Tibial nerve (tissue), 4 donors: ENCODE results near the gene TEP1.

Experiments used
- CTCF ChIP-seq, 5 experiments: fragments of 200-600 bp in 3 of 5; fragments of 450-650 bp in 2 of 5; sonication (generic) in 3 of 5; IDR thresholded peaks; one replicate each; pipeline ENCODE4 v1.5.1; 2016 to 2019; ENCODE audit warnings: antibody characterized with exemption in 5 of 5, mild to moderate bottlenecking in 3 of 5, moderate library complexity in 2 of 5
- EP300 ChIP-seq, 2 donors: sonication (generic); formaldehyde crosslinking; IDR thresholded peaks; one replicate each; pipeline ENCODE4 v1.6.1; 2017; ENCODE audit warnings: antibody characterized with exemption in 2 of 2, mild to moderate bottlenecking in 1 of 2

GRCh38 chr14:20417250-20418186 is 4.2 kb upstream of the TEP1 start:
- TF ChIP-seq EP300 (IDR thresholded peaks at IDR 0.05) (no peak), CTCF (IDR thresholded peaks at IDR 0.05) (no peak)
